GM11168 (cell line): ENCODE measurements around the gene CENPI.
"Not testable (repeated sequence)": the region's sequence is repeated elsewhere in the genome, so short reads cannot be mapped to it uniquely, and the experiment has no call there.

Source experiments
- in situ Hi-C: fragments of 300-500 bp; cut with MboI; formaldehyde crosslinking; loops from one replicate; pipeline ENCODE4 v1.12.0; 2022; ENCODE audit warnings: low sequenced_read_pairs; ENCODE audit not compliant: unreplicated experiment

The CENPI gene

GRCh38 chrX:101097546-101098453 is at the start of gene CENPI:
Gene CENPI (plus strand): TSS chrX:101098204. CDS start chrX:101101071, 2,867 bp downstream.
- in situ Hi-C loops: no loop called here

GRCh38 chrX:101051153-101051548 is 46.9 kb upstream of the CENPI start:
- in situ Hi-C loops: no loop called here

- in situ Hi-C loops: no loop called here
Measured at GRCh38 chrX:101051549-101052302, 46.3 kb upstream of the CENPI start, which contains the start of gene TRMT2B. Gene TRMT2B (minus strand): TSS chrX:101052111. CDS start chrX:101042289, 9,822 bp downstream.

GRCh38 chrX:101056551-101056950 is 41.5 kb upstream of the CENPI start:
- in situ Hi-C loops: not testable (repeated sequence)

- in situ Hi-C loops: no loop called here
Measured at GRCh38 chrX:101057093-101057714, 40.8 kb upstream of the CENPI start.

GRCh38 chrX:101062176-101062575 is 35.8 kb upstream of the CENPI start:
- in situ Hi-C loops: no loop called here

GRCh38 chrX:101071582-101071981 is 26.4 kb upstream of the CENPI start:
- in situ Hi-C loops: no loop called here

- in situ Hi-C loops: no loop called here
Measured at GRCh38 chrX:101078716-101079598, 19.0 kb upstream of the CENPI start, which contains the start of gene TMEM35A. Gene TMEM35A (plus strand): TSS chrX:101078879. CDS start chrX:101079003, 124 bp downstream.

GRCh38 chrX:101079736-101080270 is 18.2 kb upstream of the CENPI start:
- in situ Hi-C loops: no loop called here

- in situ Hi-C loops: no loop called here
Measured at GRCh38 chrX:101080326-101081124, 17.5 kb upstream of the CENPI start.

- in situ Hi-C loops: no loop called here
Measured at GRCh38 chrX:101081231-101081630, 16.8 kb upstream of the CENPI start.

- in situ Hi-C loops: no loop called here
Measured at GRCh38 chrX:101091817-101092216, 6.2 kb upstream of the CENPI start.

- in situ Hi-C loops: no loop called here
Measured at GRCh38 chrX:101108284-101108683, 10.3 kb downstream of the CENPI start.

- in situ Hi-C loops: no loop called here
Measured at GRCh38 chrX:101117701-101118100, 19.7 kb downstream of the CENPI start.

GRCh38 chrX:101136235-101136634 is 38.2 kb downstream of the CENPI start:
- in situ Hi-C loops: no loop called here
